Left kidney (tissue), 2 donors: ENCODE data around the gene HNRNPA2B1. TPM values are rescaled to one million over a fixed set of nuclear protein-coding genes. Genes with fewer than 3 reads are reported as not detected.
"Not testable (repeated sequence)": the region's sequence is repeated elsewhere in the genome, so short reads cannot be mapped to it uniquely, and the experiment has no call there.

ENCODE experiments used
- DNase-seq: peaks from one replicate; pipeline ENCODE4 v3.0.0-alpha.2; 2013
- polyA plus RNA-seq: library from polyadenylated mRNA; unstranded; fragments of 120-200 nt; gene quantifications from one replicate; pipeline ENCODE4 v1.2.1, GENCODE V29; 2013; ENCODE audit not compliant: insufficient read length

The HNRNPA2B1 gene
- polyA plus RNA-seq, 1 donor, result 1,923 TPM

DNA sequence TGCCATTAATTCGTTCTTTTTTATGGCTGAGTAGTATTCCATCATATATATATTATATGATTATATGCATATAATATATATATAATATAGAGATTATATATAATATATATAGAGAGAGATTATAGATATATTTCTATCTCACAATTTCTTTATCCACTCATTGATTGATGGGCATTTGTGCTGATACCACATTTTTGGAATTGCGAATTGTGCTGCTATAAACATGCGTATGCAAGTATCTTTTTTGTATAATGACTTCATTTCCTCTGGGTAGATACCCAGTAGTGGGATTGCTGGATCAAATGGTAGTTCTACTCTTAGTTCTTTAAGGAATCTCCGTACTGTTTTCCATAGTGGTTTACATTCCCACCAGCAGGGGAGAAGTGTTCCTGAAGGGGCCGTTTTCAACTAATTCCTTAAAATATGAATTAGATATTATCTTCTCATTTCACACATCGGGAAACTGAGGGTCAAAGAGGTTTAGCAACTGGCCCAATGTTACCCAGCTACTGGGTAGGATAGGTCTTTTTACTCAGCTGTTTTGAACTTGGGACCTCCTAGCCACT lies 32.0 kb downstream of the HNRNPA2B1 start:
- DNase-seq, result no peak

DNA sequence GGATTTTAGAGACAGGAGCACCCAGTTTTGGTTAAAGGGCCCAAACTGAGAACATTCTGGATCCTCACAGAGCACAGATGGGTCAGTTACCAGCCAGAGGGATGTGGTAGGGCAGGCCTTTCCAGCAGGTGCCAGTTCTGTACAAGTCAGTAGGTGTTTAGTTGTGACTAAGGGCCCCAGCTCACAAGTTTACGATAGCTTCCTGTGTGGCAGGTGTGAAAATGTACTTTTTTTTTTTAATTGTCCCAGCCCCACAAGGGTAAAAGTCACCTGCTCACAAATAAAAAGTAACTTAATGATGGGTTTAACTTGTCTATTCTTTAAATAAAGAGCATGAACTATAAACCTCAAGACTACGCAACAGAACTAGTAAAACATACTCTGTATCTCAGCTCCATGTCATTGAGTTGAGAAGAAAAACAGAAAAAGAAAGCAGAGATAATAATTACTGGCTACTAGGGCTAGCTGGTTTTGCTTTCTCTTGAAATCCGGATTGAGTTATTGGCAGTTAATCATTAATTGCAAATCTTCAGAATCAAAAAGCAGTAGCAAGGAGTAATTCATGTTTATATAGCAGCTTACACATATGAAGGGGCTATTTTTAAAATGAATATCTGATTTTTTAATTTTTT lies 33.1 kb downstream of the HNRNPA2B1 start:
- no peak for DNase-seq

DNA sequence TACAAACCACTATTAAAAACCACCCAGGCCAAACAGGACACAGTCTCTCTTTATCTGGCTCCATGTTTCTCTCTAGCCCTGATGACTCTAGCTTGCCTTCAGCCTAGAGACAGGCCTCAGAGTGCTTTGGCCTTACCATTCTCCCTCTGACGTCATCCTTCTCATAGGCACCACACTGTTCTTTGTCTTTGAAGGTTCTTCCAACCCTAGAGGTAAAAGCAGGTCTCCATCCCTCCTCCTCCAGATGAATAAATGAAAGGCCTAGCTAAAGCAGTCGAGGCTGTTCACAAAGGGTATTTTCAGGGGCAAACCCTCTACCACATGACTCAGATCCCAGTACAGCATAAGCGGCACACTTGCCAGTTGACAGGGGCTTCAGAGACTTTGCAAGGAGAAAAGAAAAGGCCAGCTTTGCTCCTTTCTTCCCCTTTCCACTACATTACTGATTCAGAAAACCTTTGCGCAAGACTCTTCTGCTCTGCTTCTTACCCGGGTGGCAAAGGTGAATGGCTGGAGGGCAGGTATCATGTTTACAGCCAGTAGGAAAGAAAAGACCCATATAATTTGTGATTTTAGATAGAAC lies 33.8 kb downstream of the HNRNPA2B1 start:
- no peak for DNase-seq

DNA sequence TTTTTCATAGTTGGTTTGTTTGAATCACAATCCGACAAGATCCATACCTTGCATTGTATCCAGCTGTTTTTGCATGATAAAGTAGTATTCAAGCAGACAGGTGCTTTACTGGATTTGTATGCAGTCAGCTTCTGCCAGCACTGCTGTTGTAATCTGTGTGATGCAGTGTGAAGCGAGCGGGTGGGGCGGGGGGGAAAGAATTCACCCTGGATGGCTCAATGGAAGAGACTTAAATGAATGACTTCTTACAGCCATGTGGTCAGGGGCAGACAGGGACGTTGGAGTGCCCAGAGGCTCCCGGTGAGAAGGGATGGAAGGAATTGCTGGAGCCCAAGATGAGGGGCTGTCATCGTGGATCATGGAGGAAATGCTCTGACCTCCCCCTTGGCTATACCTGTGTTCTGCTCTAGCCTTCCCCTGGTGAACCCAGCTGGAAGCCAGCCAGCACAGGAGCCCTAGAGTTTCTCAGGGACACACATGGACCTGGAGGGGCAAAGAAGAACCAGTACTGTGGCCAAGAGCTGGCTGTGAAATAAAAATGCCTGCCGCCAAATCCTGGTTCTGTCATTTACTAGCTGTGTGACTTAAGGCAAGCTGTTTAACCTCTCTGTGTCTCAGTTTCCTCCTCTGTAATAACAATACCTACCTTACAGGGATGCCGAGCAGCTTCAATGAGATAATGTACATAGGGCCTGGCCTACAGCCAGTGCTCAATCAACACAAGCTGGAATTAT lies 34.4 kb downstream of the HNRNPA2B1 start:
- no peak for DNase-seq

DNA sequence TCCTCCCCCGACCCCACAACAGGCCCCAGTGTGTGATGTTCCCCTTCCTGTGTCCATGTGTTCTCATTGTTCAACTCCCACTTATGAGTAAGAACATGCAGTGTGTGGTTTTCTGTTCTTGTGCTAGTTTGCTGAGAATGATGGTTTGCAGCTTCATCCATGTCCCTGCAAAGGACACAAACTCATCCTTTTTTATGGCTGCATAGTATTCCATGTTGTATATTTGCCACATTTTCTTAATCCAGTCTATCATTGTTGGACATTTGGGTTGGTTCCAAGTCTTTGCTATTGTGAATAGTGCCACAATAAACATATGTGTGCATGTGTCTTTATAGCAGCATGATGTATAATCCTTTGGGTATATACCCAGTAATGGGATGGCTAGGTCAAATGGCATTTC lies 36.7 kb downstream of the HNRNPA2B1 start:
- DNase-seq, result not testable (repeated sequence)

DNA sequence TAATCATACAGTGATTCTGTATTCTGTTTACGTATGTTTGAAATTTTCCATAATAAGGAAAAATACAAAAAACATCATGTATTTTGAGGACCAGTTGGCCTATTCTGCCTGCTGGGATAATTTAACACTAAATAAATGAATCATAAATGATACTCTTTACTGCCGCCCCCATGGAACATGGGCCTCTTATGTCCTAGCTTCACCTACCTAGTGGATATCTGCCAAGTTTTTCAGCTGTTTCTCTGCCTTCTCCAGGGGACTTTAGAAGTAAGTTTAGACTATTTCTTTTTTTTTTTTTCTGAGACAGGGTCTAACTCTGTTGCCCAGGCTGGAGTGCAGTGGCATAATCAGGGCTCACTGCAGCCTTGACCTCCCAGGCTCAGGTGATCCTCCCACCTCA lies 38.1 kb downstream of the HNRNPA2B1 start:
- no peak for DNase-seq

DNA sequence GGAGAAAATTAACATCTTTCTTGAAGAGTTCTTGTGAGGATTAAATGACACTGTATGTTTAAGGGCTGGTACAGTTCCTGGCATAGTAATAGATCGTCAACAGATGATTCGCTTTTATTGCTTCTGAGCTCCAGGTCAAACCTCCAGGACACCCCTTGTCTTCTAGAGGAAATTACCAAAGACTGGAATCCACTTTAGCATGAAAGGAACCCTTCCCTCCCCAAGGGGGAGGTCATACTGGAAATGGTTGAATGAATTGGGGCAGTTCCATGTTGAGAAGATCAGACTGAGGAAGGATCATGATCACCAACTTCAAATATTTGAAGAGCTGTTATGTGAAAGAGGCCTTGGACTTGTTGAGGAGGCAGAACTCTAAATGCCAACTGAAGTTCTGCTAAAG lies 39.6 kb downstream of the HNRNPA2B1 start:
- DNase-seq, result no peak

DNA sequence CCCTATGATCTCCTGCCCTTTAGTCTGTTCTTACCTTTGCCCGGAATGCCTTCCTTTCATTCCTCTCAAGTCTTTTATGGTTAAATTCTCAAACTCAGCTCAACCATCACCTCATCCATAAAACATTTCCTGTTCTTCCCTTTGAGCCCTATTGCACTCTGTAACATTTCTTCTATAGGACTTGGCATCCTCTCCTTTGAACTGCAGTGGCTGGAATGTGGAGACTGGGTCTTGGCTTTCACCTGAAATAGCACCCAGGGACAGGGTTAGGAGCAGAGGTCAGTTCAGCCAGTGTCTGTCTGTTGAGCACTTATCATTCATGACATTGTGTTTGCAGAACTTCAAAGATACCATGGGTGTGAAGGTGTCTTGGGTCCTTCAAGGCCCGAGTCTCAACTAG lies 41.3 kb downstream of the HNRNPA2B1 start:
- DNase-seq, result no peak

DNA sequence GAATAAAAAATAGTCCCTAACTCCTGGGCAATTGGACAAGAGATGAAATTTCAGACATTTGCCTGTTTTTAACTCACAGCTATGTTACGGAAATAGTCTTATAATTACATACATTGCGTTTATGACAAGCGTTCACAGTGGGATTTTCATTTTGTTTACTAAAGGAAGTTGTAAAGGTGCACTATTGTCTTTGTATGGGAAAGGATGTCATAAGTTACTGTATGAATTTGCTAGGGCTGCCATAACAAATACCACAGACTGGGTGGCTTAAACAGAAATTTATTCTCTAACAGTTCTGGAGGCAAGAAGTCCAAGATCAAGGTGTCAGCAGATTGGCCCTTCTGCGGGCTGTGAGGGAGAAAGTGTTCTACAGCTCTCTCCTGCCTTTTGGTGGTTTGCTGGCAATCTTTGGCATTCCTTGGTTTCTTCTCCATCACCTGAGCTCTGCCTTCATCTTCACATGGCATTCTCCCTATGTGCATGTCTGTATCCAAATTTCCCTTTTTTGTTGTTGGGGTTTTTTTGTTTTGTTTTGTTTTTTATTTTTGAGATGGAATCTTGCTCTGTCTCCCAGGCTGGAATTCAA lies 42.9 kb downstream of the HNRNPA2B1 start:
- no peak for DNase-seq

DNA sequence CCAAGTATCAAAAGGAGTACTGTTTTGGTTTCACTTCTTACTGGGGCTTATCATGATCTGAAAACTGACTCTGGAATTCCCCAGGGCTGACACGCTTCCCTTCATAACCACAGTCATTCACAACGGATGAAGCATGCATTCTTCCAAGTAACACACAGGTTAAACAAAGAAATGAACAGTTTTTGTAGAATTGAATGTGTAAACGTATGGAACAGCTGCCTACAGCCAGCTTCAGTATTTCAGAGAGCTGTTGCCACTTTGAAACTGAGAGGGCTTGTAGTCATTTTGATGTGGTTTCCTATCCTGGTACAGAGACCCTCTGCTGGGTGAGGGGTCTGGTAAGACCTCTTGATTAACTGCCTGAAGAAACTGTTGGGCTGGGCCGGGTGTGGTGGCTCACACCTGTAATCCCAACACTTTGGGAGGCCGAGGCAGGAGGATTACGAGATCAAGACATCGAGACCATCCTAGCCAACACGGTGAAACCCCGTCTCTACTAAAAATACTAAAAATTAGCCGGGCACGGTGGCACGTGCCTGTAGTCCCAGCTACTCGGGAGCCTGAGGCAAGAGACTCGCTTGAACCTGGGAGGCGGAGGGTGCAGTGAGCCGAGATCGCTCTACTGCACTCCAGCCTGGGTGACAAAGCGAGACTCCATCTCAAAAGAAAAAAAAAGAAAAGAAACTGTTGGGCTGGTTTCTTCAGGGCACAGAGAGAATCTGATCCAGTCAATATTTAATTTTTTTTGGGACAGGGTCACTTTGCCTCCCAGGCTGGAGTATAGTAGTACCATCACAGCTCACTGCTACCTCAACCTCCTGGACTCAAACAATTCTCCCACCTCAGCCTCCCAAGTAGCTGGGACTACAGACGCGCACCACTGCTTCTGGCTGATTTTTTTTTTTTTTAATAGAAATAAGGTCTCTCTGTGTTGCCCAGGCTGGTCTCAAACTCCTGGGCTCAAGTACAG lies 43.8 kb downstream of the HNRNPA2B1 start:
- no peak for DNase-seq

DNA sequence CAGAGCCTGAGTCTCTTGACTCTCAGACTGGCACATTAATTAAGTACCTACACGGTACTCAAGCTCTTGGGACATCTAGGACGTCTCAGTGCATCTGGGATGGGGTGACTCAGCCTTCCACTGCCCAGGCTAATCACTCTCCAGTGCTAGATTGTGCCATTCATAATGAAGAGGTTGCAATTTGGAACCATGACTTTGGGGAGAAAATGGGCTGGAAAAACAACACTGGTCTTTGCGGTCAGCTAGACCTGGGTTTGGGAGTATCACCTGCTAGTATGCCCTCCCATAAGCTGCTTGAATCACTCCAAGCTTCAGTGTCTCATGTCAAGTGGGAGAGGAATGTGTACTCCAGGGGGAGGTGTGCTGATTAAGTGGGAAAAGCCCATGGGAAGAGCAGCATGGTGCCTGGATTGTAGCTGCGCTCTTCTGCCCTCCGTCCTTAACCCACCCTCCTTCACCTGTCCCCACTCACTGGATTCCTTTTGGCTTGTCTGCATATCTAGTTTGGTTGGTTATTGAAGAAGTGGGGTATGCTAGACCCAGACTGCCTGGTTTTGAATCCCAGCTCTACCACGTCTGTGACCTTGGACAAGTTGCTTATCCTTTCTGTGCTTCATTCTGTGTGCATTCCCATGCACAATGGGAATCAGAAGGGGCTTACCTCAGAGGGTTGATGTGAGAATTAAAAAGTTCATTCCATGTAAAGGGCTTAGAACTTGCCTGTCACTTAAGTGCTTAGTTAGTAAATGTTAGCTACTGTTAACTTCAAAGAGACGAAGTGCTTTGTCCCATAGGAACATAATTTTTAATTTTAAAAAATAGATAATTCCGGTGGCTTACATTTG lies 44.8 kb downstream of the HNRNPA2B1 start:
- DNase-seq, result no peak

DNA sequence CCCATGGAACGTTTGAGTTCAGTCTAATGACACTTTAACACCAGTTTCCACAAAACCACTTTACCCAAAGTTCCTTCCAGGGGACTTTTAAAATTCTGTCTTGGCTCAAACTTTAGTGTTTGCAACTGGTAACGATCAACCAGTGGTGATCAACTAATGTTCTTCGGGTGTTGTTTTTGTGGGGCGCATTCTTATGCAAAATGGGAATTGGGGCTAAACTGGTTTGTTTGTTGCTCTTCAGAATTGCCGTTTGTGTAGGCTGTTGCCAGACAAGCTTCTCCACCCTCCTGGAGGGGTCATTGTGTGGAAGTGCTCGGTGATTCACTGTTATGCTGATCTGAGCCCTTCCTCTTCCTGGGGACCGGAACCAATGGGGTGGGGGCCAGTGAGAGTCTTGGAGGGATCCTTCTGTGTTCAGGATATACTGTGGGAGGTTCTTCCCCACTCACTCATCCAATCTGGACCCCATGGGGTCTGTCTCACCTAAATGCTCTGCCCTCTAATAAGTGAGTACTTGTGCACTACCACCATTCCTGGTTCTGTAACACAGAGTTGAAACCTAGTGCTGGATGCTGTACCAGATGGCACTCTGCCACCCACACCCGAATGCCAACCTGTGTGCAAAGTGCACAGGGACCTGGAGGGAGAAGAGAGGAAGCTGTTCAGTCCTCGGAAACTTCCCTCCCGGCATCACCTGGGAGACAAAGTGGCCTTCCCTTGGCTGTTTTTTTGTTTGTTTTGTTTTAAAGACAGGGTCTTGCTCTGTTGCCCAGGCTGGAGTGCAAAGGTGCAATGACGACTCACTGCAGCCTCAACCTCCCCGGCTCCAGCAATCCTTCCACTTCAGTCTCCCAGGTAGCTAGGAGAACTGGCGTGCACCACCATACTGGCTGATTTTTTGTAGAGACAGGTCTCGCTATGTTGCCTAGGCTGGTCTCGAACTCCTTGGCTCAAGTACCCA lies 46.4 kb downstream of the HNRNPA2B1 start:
- no peak for DNase-seq

DNA sequence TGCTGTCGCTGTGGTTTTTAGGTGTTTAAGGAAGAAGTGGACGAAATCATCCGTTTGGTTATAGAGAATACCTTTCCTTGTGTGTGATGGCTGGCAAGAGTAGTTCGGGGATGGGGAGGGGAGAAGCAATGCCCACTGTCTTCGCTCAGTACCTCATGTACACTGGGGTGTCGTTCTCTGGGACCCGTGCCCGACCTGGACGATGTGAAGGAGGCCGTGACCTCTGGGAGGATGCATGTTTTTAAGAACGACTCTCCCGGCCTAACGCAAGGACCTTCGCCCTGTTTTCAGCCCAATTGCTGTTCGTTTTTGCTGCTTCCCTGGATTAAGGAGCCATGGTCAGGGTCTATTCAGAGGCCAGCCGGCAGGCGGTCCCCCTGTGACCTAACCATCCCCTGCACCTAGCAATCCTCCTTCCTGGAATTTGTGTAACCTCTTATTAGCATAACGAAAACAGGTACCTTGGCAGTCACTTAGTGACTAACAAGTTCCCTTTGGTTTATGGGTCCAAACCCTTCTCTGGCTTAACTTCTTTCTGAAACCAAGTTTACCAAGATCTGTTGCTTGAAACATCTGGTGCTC lies 47.2 kb downstream of the HNRNPA2B1 start:
- DNase-seq, result no peak

DNA sequence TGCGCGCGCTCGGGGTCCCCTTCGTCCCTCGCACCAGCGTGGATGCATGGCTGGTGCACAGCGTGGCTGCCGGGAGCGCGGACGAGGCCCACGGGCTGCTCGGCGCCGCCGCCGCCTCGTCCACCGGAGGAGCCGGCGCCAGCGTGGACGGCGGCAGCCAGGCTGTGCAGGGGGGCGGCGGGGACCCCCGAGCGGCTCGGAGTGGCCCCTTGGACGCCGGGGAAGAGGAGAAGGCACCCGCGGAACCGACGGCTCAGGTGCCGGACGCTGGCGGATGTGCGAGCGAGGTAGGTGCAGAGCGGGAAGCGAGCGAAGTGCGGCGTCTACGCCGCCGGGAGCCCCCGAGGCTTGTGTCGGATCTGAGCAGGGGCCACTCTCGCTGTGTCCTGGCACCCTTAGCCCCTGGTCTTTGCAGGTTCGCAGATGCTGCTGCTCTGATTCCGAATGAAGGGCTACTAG lies 47.7 kb downstream of the HNRNPA2B1 start:
- not testable (repeated sequence) for DNase-seq

DNA sequence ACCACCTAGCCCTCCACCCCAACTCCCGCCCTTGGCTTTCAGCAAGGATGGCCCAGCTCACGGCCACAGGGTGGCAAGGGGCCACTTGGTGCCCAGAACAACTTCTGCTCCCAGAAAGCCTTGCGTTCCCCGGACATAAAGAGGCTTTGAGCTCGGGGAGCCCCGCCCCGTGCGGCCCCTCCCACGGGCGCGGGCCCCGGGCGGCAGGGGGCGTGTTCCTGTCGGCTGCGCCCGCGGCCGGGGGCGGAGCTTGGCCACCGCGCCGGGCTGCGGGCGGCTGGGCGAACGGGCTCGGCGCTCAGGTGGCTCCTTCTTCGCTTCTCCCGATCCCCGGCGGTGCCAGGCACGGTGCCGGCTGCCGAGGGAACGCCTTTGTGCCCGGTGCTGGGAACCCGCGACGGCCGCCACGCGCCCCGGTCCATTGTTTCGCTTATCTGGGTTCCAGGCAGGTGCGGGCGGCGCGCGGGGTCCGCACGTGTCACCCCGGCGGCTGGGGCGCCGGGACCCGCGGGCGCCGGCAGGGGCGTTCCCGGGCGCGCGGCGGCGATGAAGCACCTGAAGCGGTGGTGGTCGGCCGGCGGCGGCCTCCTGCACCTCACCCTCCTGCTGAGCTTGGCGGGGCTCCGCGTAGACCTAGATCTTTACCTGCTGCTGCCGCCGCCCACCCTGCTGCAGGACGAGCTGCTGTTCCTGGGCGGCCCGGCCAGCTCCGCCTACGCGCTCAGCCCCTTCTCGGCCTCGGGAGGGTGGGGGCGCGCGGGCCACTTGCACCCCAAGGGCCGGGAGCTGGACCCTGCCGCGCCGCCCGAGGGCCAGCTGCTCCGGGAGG lies 48.4 kb downstream of the HNRNPA2B1 start, which contains the start of gene NFE2L3:
Gene NFE2L3, plus strand, starts transcription at position 246 of the 829 bp plus-strand sequence. Its CDS starts 301 bp downstream, at position 547.
- peak; percentile 58 for DNase-seq

DNA sequence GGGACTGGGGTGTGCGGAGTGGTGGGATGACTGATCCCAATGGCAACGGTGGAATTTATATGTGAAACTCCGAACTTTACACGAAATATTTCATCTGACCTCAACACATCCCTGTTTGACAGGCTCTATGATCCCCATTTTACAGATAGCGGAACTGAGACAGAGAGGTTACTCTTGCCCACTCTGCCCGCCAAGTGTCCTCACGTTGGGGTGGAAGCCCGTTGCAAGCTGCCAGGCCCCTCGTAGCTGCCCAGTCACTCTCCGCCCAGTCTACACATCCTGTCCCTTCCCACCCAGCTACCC lies 48.9 kb downstream of the HNRNPA2B1 start:
- DNase-seq, result no peak

DNA sequence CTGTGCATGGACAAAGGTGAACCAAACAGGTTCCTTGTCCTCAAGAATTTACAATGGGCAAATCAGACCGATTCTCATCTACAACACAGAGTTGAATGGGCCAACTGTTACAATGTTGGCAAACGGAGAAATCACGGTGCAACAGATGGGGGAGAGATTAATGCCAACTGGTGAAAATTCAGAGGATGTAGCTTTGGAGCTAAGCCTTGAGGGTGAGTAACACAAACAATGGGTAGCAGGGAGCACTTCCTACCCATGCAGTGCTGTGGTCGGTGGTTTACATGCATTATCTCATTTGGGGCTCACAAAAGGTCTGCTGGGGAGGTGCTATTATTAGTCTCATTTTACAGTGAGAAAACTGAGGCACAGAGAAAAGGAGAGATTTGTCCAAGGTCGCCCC lies 49.5 kb downstream of the HNRNPA2B1 start:
- DNase-seq, result no peak

DNA sequence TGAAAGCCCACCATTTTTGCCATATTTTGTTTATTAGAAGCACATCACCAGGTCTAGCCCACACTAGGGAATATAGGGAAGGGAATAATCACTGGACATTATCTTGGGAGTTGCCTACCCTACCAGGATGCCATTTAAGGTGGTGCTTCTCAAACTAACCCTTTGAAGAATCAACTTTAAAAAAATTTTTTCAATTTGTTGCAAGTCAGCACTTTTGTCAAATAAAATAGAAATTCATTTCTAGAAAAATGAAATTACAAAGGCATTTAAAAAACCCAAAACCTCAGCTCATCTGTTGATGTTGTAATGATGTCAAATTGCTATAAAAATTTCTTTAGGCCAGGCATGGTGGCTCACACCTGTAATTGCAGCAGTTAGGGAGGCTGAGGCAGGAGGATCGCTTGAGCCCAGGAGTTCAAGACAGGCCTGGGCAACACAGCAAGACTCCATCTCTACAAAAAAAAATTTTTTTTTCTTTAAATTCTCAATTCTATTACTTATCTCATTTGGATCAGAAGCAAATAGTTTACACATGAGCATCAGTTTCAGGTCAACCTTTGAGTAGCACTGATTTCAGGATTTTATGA lies 51.1 kb downstream of the HNRNPA2B1 start:
- DNase-seq, result no peak
